ENCODE results near the gene CDH23.

- TF ChIP-seq CTCF (IDR thresholded peaks at IDR 0.05 in 8 of 11, conservative IDR thresholded peaks at IDR 0.05 in 3 of 11) (no peak), POLR2A (IDR thresholded peaks at IDR 0.05) (no peak)
Measured at GRCh38 chr10:71390921-71391690, 5.6 kb upstream of the CDH23 start.
